ENCODE results near the gene COA1. TPM values are rescaled to one million over a fixed set of nuclear protein-coding genes. Genes with fewer than 3 reads are reported as not detected.
"Not testable (repeated sequence)": the region's sequence is repeated elsewhere in the genome, so short reads cannot be mapped to it uniquely, and the experiment has no call there.

The COA1 gene
- total and polyA plus RNA-seq, 9 donors: 33.8 to 43.2 (median 37.7) TPM

DNA sequence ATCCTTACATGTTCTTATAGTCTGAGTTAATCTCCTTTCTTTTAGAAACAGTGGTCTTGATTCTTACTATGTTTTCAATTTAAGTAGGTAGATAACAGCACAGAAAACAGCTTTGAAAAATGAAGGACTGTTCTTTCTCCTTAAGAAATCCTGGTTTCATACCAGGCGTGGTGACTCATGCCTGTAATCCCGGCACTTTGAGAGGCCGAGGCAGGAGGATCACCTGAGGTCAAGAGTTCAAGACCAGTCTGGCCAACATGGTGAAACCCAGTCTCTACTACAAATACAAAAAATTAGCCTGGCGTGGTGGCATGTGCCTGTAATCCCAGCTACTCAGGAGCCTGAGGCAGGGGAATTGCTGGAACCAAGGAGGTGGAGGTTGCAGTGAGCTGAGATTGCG is 132.9 kb downstream of the COA1 start:
- H3K4me1 ChIP-seq (ENCODE audit: control insufficient read depth, insufficient read depth, low read length); H3K4me3 ChIP-seq (ENCODE audit: low read length); H3K36me3 ChIP-seq (ENCODE audit: control insufficient read depth, insufficient read depth, low read length); DNase-seq; H3K27ac ChIP-seq (ENCODE audit: low read length); H3K9me3 ChIP-seq (replicated peaks; ENCODE audit: control insufficient read depth, low read depth, low read length); H3K27me3 ChIP-seq (ENCODE audit: control insufficient read depth, insufficient read depth, low read length): not testable (repeated sequence)
- whole genome bisulfite sequencing (ENCODE audit: insufficient coverage): 43% methylated on average over 3 of the region's 5 CpGs

DNA sequence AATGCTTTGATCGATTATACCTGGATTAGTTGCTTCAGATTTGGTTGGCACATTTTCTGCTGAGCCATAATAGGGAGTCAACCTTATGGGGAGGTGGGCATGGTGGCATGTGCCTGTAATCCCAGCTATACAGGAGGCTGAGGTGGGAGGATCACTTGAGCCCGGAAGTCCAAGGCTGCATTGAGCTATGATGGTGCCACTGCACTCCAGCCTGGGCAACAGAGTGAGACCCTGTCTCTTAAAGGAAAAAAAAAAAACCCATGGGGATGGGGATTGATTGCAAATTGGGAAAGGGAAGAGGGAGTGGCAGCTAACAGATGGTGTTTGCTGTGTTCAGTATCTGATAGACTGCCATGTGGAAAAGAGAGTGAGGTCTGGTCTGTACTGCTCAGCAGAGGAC is 135.3 kb downstream of the COA1 start:
- H3K4me3 ChIP-seq (ENCODE audit: low read length): no peak overlapping the region
- no peaks in the 10 kb centered on the region for H3K27me3 ChIP-seq (ENCODE audit: control insufficient read depth, insufficient read depth, low read length)
- no peaks in the 10 kb centered on the region for H3K9me3 ChIP-seq (replicated peaks; ENCODE audit: control insufficient read depth, low read depth, low read length)
- no peak overlapping the region for H3K27ac ChIP-seq (ENCODE audit: low read length)
- no peaks in the 10 kb centered on the region for H3K4me1 ChIP-seq (ENCODE audit: control insufficient read depth, insufficient read depth, low read length)
- no peaks in the 10 kb centered on the region for H3K36me3 ChIP-seq (ENCODE audit: control insufficient read depth, insufficient read depth, low read length)
- WGBS (ENCODE audit: insufficient coverage): 100% methylated on average over 1 of the region's 2 CpGs
- DNase-seq: no peak

DNA sequence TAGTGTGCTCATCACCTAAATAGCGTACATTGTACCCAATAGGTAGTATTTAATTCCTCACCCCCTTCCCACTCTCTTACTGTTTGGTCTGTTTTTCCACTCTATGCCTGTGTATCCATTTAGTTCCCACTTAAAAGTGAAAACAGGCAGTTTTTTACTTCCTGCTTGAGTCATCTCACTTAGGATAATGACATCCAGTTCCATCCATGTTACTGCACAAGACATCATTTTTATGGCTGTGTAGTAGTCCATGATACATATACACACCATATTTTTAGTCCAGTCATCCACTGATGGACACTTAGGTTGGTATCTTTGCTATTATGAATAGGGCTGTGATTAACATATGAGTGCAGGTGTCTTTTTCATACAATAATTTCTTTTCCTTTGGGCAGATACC is 136.3 kb downstream of the COA1 start:
- Histone ChIP-seq H3K27me3 (ENCODE audit: control insufficient read depth, insufficient read depth, low read length) (no peaks in the 10 kb centered on the region), H3K9me3 (replicated peaks; ENCODE audit: control insufficient read depth, low read depth, low read length) (no peaks in the 10 kb centered on the region), H3K27ac (ENCODE audit: low read length) (no peak overlapping the region), H3K4me3 (ENCODE audit: low read length) (no peak overlapping the region), H3K4me1 (ENCODE audit: control insufficient read depth, insufficient read depth, low read length) (no peaks in the 10 kb centered on the region), H3K36me3 (ENCODE audit: control insufficient read depth, insufficient read depth, low read length) (no peaks in the 10 kb centered on the region)
- no peak for DNase-seq
- WGBS (ENCODE audit: insufficient coverage): no CpG with 5 or more reads among the region's 1 CpG

DNA sequence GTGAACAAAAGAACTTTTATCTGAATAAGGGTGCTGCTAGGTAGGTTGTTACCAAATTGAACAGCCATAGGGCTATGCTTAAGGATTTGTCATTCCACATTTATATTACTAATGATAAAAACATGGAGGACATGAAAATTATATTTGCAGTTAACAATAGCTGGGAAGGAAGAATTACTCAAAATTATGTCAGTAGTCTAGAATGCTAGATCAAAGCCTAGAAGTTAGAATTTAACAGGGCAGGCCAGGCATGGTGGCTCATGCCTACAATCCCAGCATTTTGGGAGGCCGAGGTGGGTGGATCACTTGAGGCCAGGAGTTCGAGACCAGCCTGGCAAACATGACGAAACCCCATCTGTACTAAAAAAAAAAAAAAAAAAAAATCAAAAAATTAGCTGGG is 137.0 kb downstream of the COA1 start:
- Histone ChIP-seq H3K36me3 (ENCODE audit: control insufficient read depth, insufficient read depth, low read length) (no peaks in the 10 kb centered on the region), H3K4me1 (ENCODE audit: control insufficient read depth, insufficient read depth, low read length) (no peaks in the 10 kb centered on the region), H3K9me3 (replicated peaks; ENCODE audit: control insufficient read depth, low read depth, low read length) (no peaks in the 10 kb centered on the region), H3K27ac (ENCODE audit: low read length) (no peak overlapping the region), H3K27me3 (ENCODE audit: control insufficient read depth, insufficient read depth, low read length) (no peaks in the 10 kb centered on the region), H3K4me3 (ENCODE audit: low read length) (no peak overlapping the region)
- no peak for DNase-seq
- WGBS (ENCODE audit: insufficient coverage): no CpG with 5 or more reads among the region's 3 CpGs

DNA sequence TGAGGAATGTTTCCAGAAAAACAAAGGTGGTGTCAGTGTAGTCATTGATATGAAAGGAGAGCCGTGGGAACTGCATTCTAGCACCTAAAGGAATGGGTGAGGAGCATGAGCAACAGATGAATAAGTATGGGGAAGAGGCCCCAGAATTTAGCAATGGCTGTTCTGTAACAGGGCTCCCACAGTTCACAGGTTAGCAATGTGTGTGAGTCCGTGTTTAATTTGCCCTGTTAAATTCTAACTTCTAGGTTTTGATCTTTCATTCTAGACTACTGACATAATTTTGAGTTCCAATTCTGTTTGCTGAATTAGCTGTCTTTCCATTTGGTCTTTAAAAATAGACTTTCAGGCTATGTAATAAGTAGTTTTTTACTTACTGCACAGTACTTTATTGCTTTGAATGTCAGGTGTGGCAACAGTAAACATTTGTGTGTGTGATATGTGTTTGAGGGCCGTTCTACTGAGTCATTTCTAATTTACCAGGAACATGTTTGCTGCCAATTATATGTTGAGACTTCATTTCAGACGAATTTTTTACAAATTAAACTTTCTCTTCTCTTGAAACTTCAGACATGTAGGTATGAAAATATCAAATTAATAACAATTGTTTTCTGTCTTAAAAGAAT is 137.7 kb downstream of the COA1 start:
- Histone ChIP-seq H3K27me3 (ENCODE audit: control insufficient read depth, insufficient read depth, low read length) (no peaks in the 10 kb centered on the region), H3K36me3 (ENCODE audit: control insufficient read depth, insufficient read depth, low read length) (no peaks in the 10 kb centered on the region), H3K27ac (ENCODE audit: low read length) (no peak overlapping the region), H3K4me1 (ENCODE audit: control insufficient read depth, insufficient read depth, low read length) (no peaks in the 10 kb centered on the region), H3K4me3 (ENCODE audit: low read length) (no peak overlapping the region), H3K9me3 (replicated peaks; ENCODE audit: control insufficient read depth, low read depth, low read length) (no peaks in the 10 kb centered on the region)
- no peak for DNase-seq
- 83% methylated on average over 1 of the region's 4 CpGs for WGBS (ENCODE audit: insufficient coverage)

DNA sequence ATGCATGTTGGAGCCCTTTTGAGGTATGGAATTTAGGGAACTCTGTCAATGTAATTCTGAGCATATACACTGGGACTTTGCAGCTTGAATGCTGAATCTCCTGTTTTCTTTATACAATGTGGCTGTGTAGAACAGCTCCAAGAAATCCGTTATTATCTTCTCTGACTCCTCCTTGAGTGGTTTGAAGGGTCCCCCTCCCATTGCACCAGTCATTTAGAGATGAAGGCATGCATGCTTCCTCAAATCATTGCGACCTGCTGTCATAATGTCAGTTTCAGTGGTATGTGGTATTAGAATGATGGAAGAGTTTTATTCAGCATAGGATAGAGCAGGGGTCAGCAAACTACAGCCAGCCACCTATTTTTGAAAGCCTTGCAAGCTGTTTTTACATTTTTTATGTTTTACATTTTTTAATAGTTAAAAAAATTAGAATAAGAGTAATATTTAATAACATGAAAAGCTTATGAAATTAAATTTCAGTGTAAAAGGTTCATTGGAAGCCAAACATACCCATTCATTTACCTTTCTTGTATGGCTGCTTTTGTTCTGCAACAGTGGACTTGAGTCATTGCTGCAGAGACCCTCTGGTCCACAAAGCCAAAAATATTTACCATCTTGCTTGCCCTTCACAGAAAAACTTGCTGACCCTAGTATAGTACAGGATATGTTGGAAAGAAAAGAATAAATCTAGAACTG is 138.3 kb downstream of the COA1 start:
- Histone ChIP-seq H3K9me3 (replicated peaks; ENCODE audit: control insufficient read depth, low read depth, low read length) (no peaks in the 10 kb centered on the region), H3K27ac (ENCODE audit: low read length) (no peak overlapping the region), H3K4me1 (ENCODE audit: control insufficient read depth, insufficient read depth, low read length) (no peaks in the 10 kb centered on the region), H3K27me3 (ENCODE audit: control insufficient read depth, insufficient read depth, low read length) (no peaks in the 10 kb centered on the region), H3K4me3 (ENCODE audit: low read length) (no peak overlapping the region), H3K36me3 (ENCODE audit: control insufficient read depth, insufficient read depth, low read length) (no peaks in the 10 kb centered on the region)
- no peak for DNase-seq
- WGBS (ENCODE audit: insufficient coverage): 67% methylated on average over 1 of the region's 2 CpGs

DNA sequence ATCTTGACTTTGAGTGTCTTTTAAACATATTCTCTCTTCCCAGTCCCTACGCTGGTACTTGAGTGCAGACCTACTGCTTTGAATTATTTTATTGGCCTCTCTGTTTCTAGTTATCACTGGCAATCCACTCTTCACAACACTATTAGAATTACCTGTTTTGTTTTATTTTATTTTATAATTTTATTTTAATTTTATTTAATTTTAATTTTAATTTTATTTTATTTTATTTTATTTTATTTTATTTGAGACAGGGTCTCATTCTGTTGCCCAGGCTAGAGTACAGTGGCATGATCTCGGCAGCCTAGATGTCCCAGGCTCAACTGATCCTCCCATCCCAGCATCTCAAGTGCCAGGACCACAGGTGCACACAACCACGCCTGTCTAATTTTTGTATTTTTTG is 139.6 kb downstream of the COA1 start:
- Histone ChIP-seq H3K4me3 (ENCODE audit: low read length) (no peak overlapping the region), H3K36me3 (ENCODE audit: control insufficient read depth, insufficient read depth, low read length) (no peaks in the 10 kb centered on the region), H3K27ac (ENCODE audit: low read length) (no peak overlapping the region), H3K4me1 (ENCODE audit: control insufficient read depth, insufficient read depth, low read length) (peaks cover 1% of the 10 kb centered on the region), H3K27me3 (ENCODE audit: control insufficient read depth, insufficient read depth, low read length) (no peaks in the 10 kb centered on the region), H3K9me3 (replicated peaks; ENCODE audit: control insufficient read depth, low read depth, low read length) (no peaks in the 10 kb centered on the region)
- no CpG with 5 or more reads among the region's 3 CpGs for WGBS (ENCODE audit: insufficient coverage)
- no peak for DNase-seq

Other genes starting within 250 kb of the COA1 start
- 16.3 TPM for gene STK17A, start 146.4 kb downstream of the COA1 start, total RNA-seq
- gene STK17A, start 146.4 kb downstream of the COA1 start, polyA plus RNA-seq (ENCODE audit: insufficient read depth in 1 of 8, insufficient read length in 8 of 8, low replicate concordance in 1 of 8): 10 to 100 TPM; 14.6 to 22.3 (median 17.7) TPM
- gene BLVRA, start 29.2 kb upstream of the COA1 start, total RNA-seq: 22.9 TPM
- 10 to 100 TPM; 29.4 to 39.5 (median 36.7) TPM for gene BLVRA, start 29.2 kb upstream of the COA1 start, polyA plus RNA-seq (ENCODE audit: insufficient read depth in 1 of 8, insufficient read length in 8 of 8, low replicate concordance in 1 of 8)
- 101 TPM for gene MRPS24, start 140.0 kb upstream of the COA1 start, total RNA-seq
- gene MRPS24, start 140.0 kb upstream of the COA1 start, polyA plus RNA-seq (ENCODE audit: insufficient read depth in 1 of 8, insufficient read length in 8 of 8, low replicate concordance in 1 of 8): 10 to 100 TPM; 67.5 to 97.7 (median 74.4) TPM
- gene URGCP, start 177.1 kb upstream of the COA1 start, total RNA-seq: 20.7 TPM
- 10 to 100 TPM; 16.1 to 23.6 (median 20.1) TPM for gene URGCP, start 177.1 kb upstream of the COA1 start, polyA plus RNA-seq (ENCODE audit: insufficient read depth in 1 of 8, insufficient read length in 8 of 8, low replicate concordance in 1 of 8)
- gene UBE2D4, start 196.9 kb upstream of the COA1 start, total RNA-seq: 18.1 TPM
- gene UBE2D4, start 196.9 kb upstream of the COA1 start, polyA plus RNA-seq (ENCODE audit: insufficient read depth in 1 of 8, insufficient read length in 8 of 8, low replicate concordance in 1 of 8): 10 to 100 TPM; 14.6 to 19.9 (median 17.6) TPM

All from muscle of leg (tissue), 11 donors.